IMR-90 (cell line): Measurements from ENCODE around the gene DCANP1.

Source experiments
- BHLHE40 ChIP-seq: fragments of 150-350 bp; IDR thresholded peaks from 2 replicates; pipeline ENCODE4 v1.6.1; 2016; ENCODE audit warnings: mild to moderate bottlenecking, low read depth, low read length
- CHD1 ChIP-seq: IDR thresholded peaks from 2 replicates; pipeline ENCODE4 v1.6.1; 2012; ENCODE audit warnings: low read depth, low read length, improper control_type of control experiment
- CTCF ChIP-seq: conservative IDR thresholded peaks from 2 replicates; pipeline ENCODE4 v1.5.1; 2012; ENCODE audit warnings: mild to moderate bottlenecking, low read depth, low read length, improper control_type of control experiment
- ELK1 ChIP-seq: fragments of 150-350 bp; IDR thresholded peaks from 2 replicates; pipeline ENCODE4 v1.6.1; 2016; ENCODE audit warnings: low read depth, mild to moderate bottlenecking, low read length, moderate library complexity, borderline replicate concordance
- FOS ChIP-seq: fragments of 150-350 bp; IDR thresholded peaks from 2 replicates; pipeline ENCODE4 v1.6.1; 2016; ENCODE audit warnings: low read depth, low read length
- MAFK ChIP-seq: IDR thresholded peaks from 2 replicates; pipeline ENCODE4 v1.6.1; 2012; ENCODE audit warnings: low read depth, low read length, improper control_type of control experiment
- MXI1 ChIP-seq: IDR thresholded peaks from 2 replicates; pipeline ENCODE4 v1.6.1; 2012; ENCODE audit warnings: low read depth, mild to moderate bottlenecking, low read length, moderate library complexity, borderline replicate concordance
- POLR2A ChIP-seq: IDR thresholded peaks from 2 replicates; pipeline ENCODE4 v1.6.1; 2012; ENCODE audit warnings: mild to moderate bottlenecking, low read depth, low read length
- RAD21 ChIP-seq: IDR thresholded peaks from 2 replicates; pipeline ENCODE4 v1.6.1; 2012; ENCODE audit warnings: low read length, improper control_type of control experiment
- RCOR1 ChIP-seq: IDR thresholded peaks from 2 replicates; pipeline ENCODE4 v1.6.1; 2012; ENCODE audit warnings: mild to moderate bottlenecking, low read length, improper control_type of control experiment; ENCODE audit not compliant: insufficient replicate concordance
- RFX5 ChIP-seq: IDR thresholded peaks from 2 replicates; pipeline ENCODE4 v1.8.0; 2012; ENCODE audit warnings: low read depth, mild to moderate bottlenecking, low read length, moderate library complexity
- USF2 ChIP-seq: fragments of 150-350 bp; IDR thresholded peaks from 2 replicates; pipeline ENCODE4 v1.6.1; 2017; ENCODE audit warnings: mild to moderate bottlenecking, antibody characterized with exemption, low read length, low read depth

DNA sequence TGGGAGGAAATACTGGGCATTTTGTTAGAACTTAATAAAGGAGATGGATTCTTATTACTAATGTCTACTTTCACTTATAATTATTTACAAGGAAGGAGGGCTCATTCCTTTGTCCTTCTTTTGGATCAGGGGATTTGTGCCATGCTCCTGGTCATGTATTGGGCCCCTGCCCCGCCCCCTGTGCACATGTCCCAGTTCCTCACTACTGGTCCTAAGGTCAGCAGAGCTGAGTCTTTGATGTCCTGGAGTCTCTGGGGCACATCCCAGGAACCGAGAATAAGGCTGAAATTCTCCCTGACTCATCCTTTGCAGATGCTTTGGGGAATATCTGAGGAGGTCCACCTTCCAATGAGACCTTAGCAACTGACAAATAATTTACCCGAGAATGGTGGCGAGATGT lies 24.6 kb upstream of the DCANP1 start:
- TF ChIP-seq CTCF (no peak), MXI1 (no peak), RAD21 (no peak), POLR2A (no peak), USF2 (no peak), CHD1 (no peak), MAFK (no peak), RCOR1 (no peak), RFX5 (no peak), ELK1 (no peak), FOS (no peak), BHLHE40 (no peak)
